ENCODE measurements around the gene FLRT1. TPM values are rescaled to one million over a fixed set of nuclear protein-coding genes. Genes with fewer than 3 reads are reported as not detected.

The FLRT1 gene
- total and polyA plus RNA-seq, 2 of the 13 experiments (the other 11 are each of a cell fraction or from before 2014, with no cell fraction given): 0.02 to 0.08 TPM

DNA sequence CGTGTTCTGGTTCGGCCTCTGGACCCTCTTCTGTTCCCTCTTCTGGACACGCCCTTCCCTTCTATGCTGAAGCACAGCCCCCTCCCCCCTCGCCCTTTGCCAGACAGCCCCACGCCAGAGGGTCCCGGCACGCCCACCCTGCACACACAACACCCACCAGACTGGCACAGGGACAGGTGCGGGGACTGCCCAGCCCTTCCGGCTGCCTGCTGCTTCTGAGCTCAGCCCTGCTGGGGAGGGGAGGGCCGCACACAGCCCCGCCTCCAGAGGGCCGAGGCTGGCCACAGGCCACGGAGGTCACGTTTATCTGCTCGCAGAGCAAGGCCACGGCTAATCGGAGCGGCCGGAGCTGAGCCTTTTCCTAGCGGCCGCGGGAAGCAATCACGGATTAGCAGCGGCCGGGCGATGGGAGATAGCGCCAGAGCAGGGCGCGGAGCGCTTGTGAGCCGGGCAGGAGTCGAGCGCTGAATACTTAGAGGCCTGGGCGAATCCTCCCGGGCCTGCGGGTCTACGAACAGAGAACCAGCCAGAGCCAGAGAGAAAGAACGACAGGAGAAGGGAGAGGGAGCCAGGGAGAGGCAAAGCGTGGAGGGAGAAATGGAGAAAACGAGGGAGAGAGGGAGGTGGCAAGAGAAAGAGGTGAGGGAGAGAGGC, 28.0 kb upstream of the FLRT1 start (continued):
- TF ChIP-seq ZNF839 (CRISPR knock-in tag; IDR thresholded peaks at IDR 0.05; ENCODE audit: borderline replicate concordance) (0 out of 2 replicates have a peak, but pooled peaks have one; percentile 58), MEIS1 (CRISPR knock-in tag; IDR thresholded peaks at IDR 0.05; ENCODE audit: borderline replicate concordance) (peak; percentile 64; the same call in 1 of the 2 replicates), GABPB1 (CRISPR knock-in tag; IDR thresholded peaks at IDR 0.05) (peak; percentile 77), BHLHE40 (IDR thresholded peaks at IDR 0.05; ENCODE audit: low read length) (peak; percentile 93), ZNF329 (CRISPR knock-in tag; IDR thresholded peaks at IDR 0.05; ENCODE audit: low read depth) (no peak), PCBP1 (IDR thresholded peaks at IDR 0.05; ENCODE audit: borderline replicate concordance, low read depth, low read length) (peak; percentile 56), ZNF326 (CRISPR knock-in tag; IDR thresholded peaks at IDR 0.05; ENCODE audit: borderline replicate concordance) (no peak), TFE3 (CRISPR knock-in tag; IDR thresholded peaks at IDR 0.05) (no peak), KDM4B (CRISPR knock-in tag; IDR thresholded peaks at IDR 0.05) (0 out of 2 replicates have a peak, but pooled peaks have one; percentile 51), ZNF598 (CRISPR knock-in tag; IDR thresholded peaks at IDR 0.05; ENCODE audit: borderline replicate concordance) (peak; percentile 93), SMARCE1 (IDR thresholded peaks at IDR 0.05; ENCODE audit: borderline replicate concordance) (no peak), RFXAP (CRISPR knock-in tag; IDR thresholded peaks at IDR 0.05; ENCODE audit: borderline replicate concordance) (no peak; the same call in 1 of the 2 replicates), NFRKB (IDR thresholded peaks at IDR 0.05) (no peak), SMARCC2 (IDR thresholded peaks at IDR 0.05) (no peak), ZBTB8A (CRISPR knock-in tag; IDR thresholded peaks at IDR 0.05; ENCODE audit: borderline replicate concordance, low read depth) (no peak), STAT5B (CRISPR knock-in tag; IDR thresholded peaks at IDR 0.05) (no peak), ZSCAN21 (CRISPR knock-in tag; IDR thresholded peaks at IDR 0.05; ENCODE audit: borderline replicate concordance) (peak; percentile 57; the same call in 1 of the 2 replicates), SYNCRIP (IDR thresholded peaks at IDR 0.05; ENCODE audit: insufficient read depth, low read depth, low read length) (no peak), ARID5B (CRISPR knock-in tag; IDR thresholded peaks at IDR 0.05) (peak; percentile 80), ZFY (CRISPR knock-in tag; IDR thresholded peaks at IDR 0.05) (peak; percentile 78), SP5 (CRISPR knock-in tag; IDR thresholded peaks at IDR 0.05; ENCODE audit: borderline replicate concordance, low read depth) (peak; percentile 95), ZNF713 (CRISPR knock-in tag; IDR thresholded peaks at IDR 0.05) (no peak)
- TF ChIP-seq, protein P1, sequence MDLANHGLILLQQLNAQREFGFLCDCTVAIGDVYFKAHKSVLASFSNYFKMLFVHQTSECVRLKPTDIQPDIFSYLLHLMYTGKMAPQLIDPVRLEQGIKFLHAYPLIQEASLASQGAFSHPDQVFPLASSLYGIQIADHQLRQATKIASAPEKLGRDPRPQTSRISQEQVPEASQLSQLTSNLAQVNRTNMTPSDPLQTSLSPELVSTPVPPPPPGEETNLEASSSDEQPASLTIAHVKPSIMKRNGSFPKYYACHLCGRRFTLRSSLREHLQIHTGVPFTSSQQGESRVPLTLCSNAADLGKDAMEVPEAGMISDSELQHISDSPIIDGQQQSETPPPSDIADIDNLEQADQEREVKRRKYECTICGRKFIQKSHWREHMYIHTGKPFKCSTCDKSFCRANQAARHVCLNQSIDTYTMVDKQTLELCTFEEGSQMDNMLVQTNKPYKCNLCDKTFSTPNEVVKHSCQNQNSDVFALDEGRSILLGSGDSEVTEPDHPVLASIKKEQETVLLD (CRISPR knock-in tag; IDR thresholded peaks at IDR 0.05; ENCODE audit: low read depth): peak; percentile 42; the same call in 1 of the 2 replicates
- TF ChIP-seq, protein P2, sequence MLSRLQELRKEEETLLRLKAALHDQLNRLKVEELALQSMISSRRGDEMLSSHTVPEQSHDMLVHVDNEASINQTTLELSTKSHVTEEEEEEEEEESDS (CRISPR knock-in tag; IDR thresholded peaks at IDR 0.05; ENCODE audit: borderline replicate concordance): no peak
